ENCODE measurements around the gene OPA1. TPM values are rescaled to one million over a fixed set of nuclear protein-coding genes. Genes with fewer than 3 reads are reported as not detected.

OPA1 gene
- total RNA-seq, 1 experiment from 2014 or later = 72.0 TPM

DNA sequence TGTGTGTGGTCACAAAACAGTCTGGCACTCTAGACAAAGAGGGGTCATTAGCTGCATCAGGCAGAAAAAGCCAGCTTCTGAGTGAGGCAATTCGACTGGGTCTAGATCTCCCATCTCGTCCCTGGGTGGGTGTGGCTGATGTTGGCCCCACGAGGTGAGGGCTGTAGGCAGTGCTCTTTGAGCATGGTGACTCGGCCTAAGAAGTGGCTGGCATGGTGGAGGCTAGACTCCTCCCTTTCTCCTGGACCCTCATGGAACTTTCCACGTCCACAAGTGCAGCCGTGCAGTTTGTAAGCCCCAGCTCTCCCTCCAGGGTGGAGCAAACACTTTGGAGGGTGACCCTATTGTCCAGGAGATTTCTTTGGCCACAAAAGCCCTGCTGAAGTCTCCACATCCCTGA is 134.1 kb downstream of the OPA1 start:
- no peak overlapping the region for H2AFZ ChIP-seq (ENCODE audit: low read depth, low read length, poor library complexity, severe bottlenecking)
- no peaks in the 10 kb centered on the region for H3K27me3 ChIP-seq (ENCODE audit: insufficient read depth, low read length)
- ChIA-PET POLR2A (no interaction called here), CTCF (no interaction called here), RAD21 (ENCODE audit: low non-redundant PET in 1 of 2, low total read pairs in 2 of 2, uncharacterized antibody in 2 of 2, unreplicated experiment in 2 of 2) (no interaction called here)
- H3K4me3 ChIP-seq (replicated peaks in 1 of 2; ENCODE audit: low read depth in 1 of 2, low read length in 2 of 2) = no peak overlapping the region
- no peak overlapping the region for H3K4me2 ChIP-seq (ENCODE audit: low read length)
- peaks cover 0 to under 1% of the 10 kb centered on the region in 2 experiments; a peak in 1 of 4 replicates for H3K4me1 ChIP-seq (ENCODE audit: control insufficient read depth in 1 of 2, insufficient read depth in 2 of 2, low read length in 2 of 2)
- no peaks in the 10 kb centered on the region for H3K9me3 ChIP-seq (ENCODE audit: control insufficient read depth in 1 of 2, insufficient read depth in 1 of 2, low read depth in 1 of 2, low read length in 2 of 2)
- no TSS peak for BruUV-seq (replicated peaks)
- no peaks in the 10 kb centered on the region for H3K79me2 ChIP-seq (ENCODE audit: insufficient read depth, low read length)
- no peaks in the 10 kb centered on the region for H3K9me2 ChIP-seq (ENCODE audit: insufficient read depth)
- intact Hi-C loops (cut with micrococcal nuclease) = no loop called here
- TF ChIP-seq ELF1 (IDR thresholded peaks at IDR 0.05; ENCODE audit: borderline replicate concordance, low read depth) = no peak
- no peak for TF ChIP-seq EZH2 (IDR thresholded peaks at IDR 0.05)
- TF ChIP-seq EZH2phosphoT487 (IDR thresholded peaks at IDR 0.05; ENCODE audit: borderline replicate concordance) = no peak
- no peak for TF ChIP-seq EGR1 (IDR thresholded peaks at IDR 0.05; ENCODE audit: low read depth)
- TF ChIP-seq FOSL1 (IDR thresholded peaks at IDR 0.05; ENCODE audit: low read depth) = no peak
- TF ChIP-seq CEBPB (IDR thresholded peaks at IDR 0.05; ENCODE audit: low read depth) = no peak
- TF ChIP-seq, protein P1, sequence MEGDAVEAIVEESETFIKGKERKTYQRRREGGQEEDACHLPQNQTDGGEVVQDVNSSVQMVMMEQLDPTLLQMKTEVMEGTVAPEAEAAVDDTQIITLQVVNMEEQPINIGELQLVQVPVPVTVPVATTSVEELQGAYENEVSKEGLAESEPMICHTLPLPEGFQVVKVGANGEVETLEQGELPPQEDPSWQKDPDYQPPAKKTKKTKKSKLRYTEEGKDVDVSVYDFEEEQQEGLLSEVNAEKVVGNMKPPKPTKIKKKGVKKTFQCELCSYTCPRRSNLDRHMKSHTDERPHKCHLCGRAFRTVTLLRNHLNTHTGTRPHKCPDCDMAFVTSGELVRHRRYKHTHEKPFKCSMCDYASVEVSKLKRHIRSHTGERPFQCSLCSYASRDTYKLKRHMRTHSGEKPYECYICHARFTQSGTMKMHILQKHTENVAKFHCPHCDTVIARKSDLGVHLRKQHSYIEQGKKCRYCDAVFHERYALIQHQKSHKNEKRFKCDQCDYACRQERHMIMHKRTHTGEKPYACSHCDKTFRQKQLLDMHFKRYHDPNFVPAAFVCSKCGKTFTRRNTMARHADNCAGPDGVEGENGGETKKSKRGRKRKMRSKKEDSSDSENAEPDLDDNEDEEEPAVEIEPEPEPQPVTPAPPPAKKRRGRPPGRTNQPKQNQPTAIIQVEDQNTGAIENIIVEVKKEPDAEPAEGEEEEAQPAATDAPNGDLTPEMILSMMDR (IDR thresholded peaks at IDR 0.05 in 2 of 3, conservative IDR thresholded peaks at IDR 0.05 in 1 of 3; ENCODE audit: borderline replicate concordance in 1 of 3, insufficient read depth in 1 of 3, low read depth in 2 of 3, low read length in 2 of 3) = no peak
- TF ChIP-seq, protein P2, sequence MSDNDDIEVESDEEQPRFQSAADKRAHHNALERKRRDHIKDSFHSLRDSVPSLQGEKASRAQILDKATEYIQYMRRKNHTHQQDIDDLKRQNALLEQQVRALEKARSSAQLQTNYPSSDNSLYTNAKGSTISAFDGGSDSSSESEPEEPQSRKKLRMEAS (IDR thresholded peaks at IDR 0.05) = no peak
- no peak for TF ChIP-seq YY1 (IDR thresholded peaks at IDR 0.05; ENCODE audit: extremely low read depth, insufficient replicate concordance, low read depth, low read length)
- TF ChIP-seq SRF (IDR thresholded peaks at IDR 0.05; ENCODE audit: low read depth) = no peak
- TF ChIP-seq ATF3 (IDR thresholded peaks at IDR 0.05) = no peak
- no peak for TF ChIP-seq ZNF274 (IDR thresholded peaks at IDR 0.05; ENCODE audit: low read depth, low read length)
- no peak for TF ChIP-seq JUND (IDR thresholded peaks at IDR 0.05)
- ATAC-seq (no peak), DNase-seq (ENCODE audit: low read depth, low spot score) (no peak)
- no peaks in the 10 kb centered on the region for H3K36me3 ChIP-seq (ENCODE audit: control insufficient read depth in 1 of 2, insufficient read depth in 2 of 2, low read length in 2 of 2)
- no peak overlapping the region for H3K27ac ChIP-seq (ENCODE audit: low read depth, low read length)
- H4K20me1 ChIP-seq (ENCODE audit: insufficient read depth) = no peaks in the 10 kb centered on the region
- H3K9ac ChIP-seq (ENCODE audit: low read length) = no peak overlapping the region

Measured in HCT116 (cell line).